ENCODE measurements around the gene MEGF11.

Gene MEGF11

GRCh38 chr15:66233487-66234415, 19.8 kb downstream of the MEGF11 start:
- Mint-ChIP-seq H3K27me3 (ENCODE audit: low read depth) (peaks cover 44% of the 10 kb centered on the region), H3K36me3 (ENCODE audit: low read depth) (no peaks in the 10 kb centered on the region), H3K4me1 (peaks cover 5% of the 10 kb centered on the region), H3K9me3 (no peaks in the 10 kb centered on the region), H3K27ac (no peak overlapping the region), H3K4me3 (no peak overlapping the region)
- no peak for TF ChIP-seq CTCF (IDR thresholded peaks at IDR 0.05; ENCODE audit: unreplicated experiment in 3 of 3)

- H3K4me3 Mint-ChIP-seq: no peak overlapping the region
- no peak for TF ChIP-seq CTCF (IDR thresholded peaks at IDR 0.05; ENCODE audit: unreplicated experiment in 3 of 3)
Measured at GRCh38 chr15:66232267-66232625, 21.3 kb downstream of the MEGF11 start.

GRCh38 chr15:66231394-66232266, 21.9 kb downstream of the MEGF11 start:
- Mint-ChIP-seq H3K27me3 (ENCODE audit: low read depth) (peaks cover 38% of the 10 kb centered on the region), H3K4me3 (no peak overlapping the region), H3K9me3 (no peaks in the 10 kb centered on the region), H3K36me3 (ENCODE audit: low read depth) (no peaks in the 10 kb centered on the region), H3K27ac (no peak overlapping the region), H3K4me1 (peaks cover 5% of the 10 kb centered on the region)
- TF ChIP-seq CTCF (IDR thresholded peaks at IDR 0.05; ENCODE audit: unreplicated experiment in 3 of 3): no peak

More at GRCh38 chr15:66232267-66232625, 21.3 kb downstream of the MEGF11 start:
- no peaks in the 10 kb centered on the region for H3K36me3 Mint-ChIP-seq (ENCODE audit: low read depth)
- H3K27me3 Mint-ChIP-seq (ENCODE audit: low read depth): peaks cover 44% of the 10 kb centered on the region
- no peaks in the 10 kb centered on the region for H3K9me3 Mint-ChIP-seq
- no peak overlapping the region for H3K27ac Mint-ChIP-seq
- peaks cover 5% of the 10 kb centered on the region for H3K4me1 Mint-ChIP-seq

GRCh38 chr15:66229790-66230465, 23.6 kb downstream of the MEGF11 start:
- Mint-ChIP-seq H3K36me3 (ENCODE audit: low read depth) (no peaks in the 10 kb centered on the region), H3K9me3 (no peaks in the 10 kb centered on the region), H3K4me1 (peaks cover 5% of the 10 kb centered on the region), H3K4me3 (no peak overlapping the region), H3K27ac (no peak overlapping the region), H3K27me3 (ENCODE audit: low read depth) (peaks cover 22% of the 10 kb centered on the region)
- TF ChIP-seq CTCF (IDR thresholded peaks at IDR 0.05; ENCODE audit: unreplicated experiment in 3 of 3): no peak

- Mint-ChIP-seq H3K4me1 (peaks cover 5% of the 10 kb centered on the region), H3K4me3 (no peak overlapping the region), H3K36me3 (ENCODE audit: low read depth) (no peaks in the 10 kb centered on the region), H3K27ac (no peak overlapping the region), H3K27me3 (ENCODE audit: low read depth) (peaks cover 16% of the 10 kb centered on the region), H3K9me3 (no peaks in the 10 kb centered on the region)
- TF ChIP-seq CTCF (IDR thresholded peaks at IDR 0.05; ENCODE audit: unreplicated experiment in 3 of 3): no peak
Measured at GRCh38 chr15:66228807-66229735, 24.5 kb downstream of the MEGF11 start.
